ENCODE measurements around the gene SPDYE5. TPM values are rescaled to one million over a fixed set of nuclear protein-coding genes. Genes with fewer than 3 reads are reported as not detected.
A peak's percentile ranks its signal among the peaks of the same experiment; 100 is the strongest.

SPDYE5 gene
- total and polyA plus RNA-seq, 9 of the 15 experiments (the other 6 are each of a cell fraction or from before 2014, with no cell fraction given): 0.07 to 0.28 (median 0.13) TPM; not detected in 6

DNA sequence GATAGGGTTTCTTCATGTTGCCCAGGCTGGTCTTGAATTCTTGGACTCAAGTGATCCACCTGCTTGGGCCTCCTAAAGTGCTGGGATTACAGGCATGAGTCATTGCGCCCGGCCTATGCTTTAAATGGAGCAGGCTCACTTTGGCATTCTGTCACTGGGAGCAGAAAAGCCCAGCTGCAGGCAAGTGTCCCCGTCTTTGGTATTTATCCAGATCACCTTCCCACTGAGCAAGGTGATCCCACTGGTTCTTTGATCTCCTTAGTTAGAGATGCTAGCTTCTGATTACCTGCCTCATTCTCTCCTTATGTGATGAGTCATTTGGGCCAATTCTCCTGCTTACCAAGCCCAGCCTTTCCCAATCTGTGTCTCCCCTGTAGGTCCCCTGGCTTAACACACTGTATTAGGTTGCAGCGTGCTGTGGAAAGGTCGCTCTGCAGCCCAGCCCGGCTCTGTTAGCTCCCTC is 39.3 kb downstream of the SPDYE5 start:
- Histone ChIP-seq H3K9me1 (ENCODE audit: control insufficient read depth, insufficient read depth, low read length) (no peaks in the 10 kb centered on the region), H3K36me3 (ENCODE audit: control insufficient read depth, insufficient read depth, low read length) (peaks cover 3% of the 10 kb centered on the region; the same call in 2 of the 3 replicates), H3K9me3 (replicated peaks; ENCODE audit: control insufficient read depth, insufficient read depth, low read depth, low read length) (no peaks in the 10 kb centered on the region), H3K4me1 (replicated peaks in 1 of 2; ENCODE audit: control insufficient read depth in 2 of 2, insufficient read depth in 2 of 2, low read length in 2 of 2) (peaks cover 11 to 28% of the 10 kb centered on the region in 2 experiments), H3K27me3 (ENCODE audit: control insufficient read depth in 2 of 2, insufficient read depth in 2 of 2, low read length in 2 of 2) (no peaks in the 10 kb centered on the region), H3K4me3 (no peak overlapping the region), H3K79me2 (ENCODE audit: control insufficient read depth, insufficient read depth, low read length) (peaks cover 16% of the 10 kb centered on the region), H3K9ac (ENCODE audit: insufficient read depth in 1 of 2, low read depth in 2 of 2, low read length in 2 of 2) (peak overlapping the region in 1 of 2 experiments; percentile 47; a peak in 1 of 4 replicates), H2AFZ (ENCODE audit: low read depth, low read length) (no peak overlapping the region), H3K27ac (ENCODE audit: extremely low read depth, low read depth, low read length) (no peak overlapping the region), H3K4me2 (ENCODE audit: insufficient read depth, low read length) (no peak overlapping the region), H4K20me1 (replicated peaks; ENCODE audit: control insufficient read depth, insufficient read depth, low read length) (no peaks in the 10 kb centered on the region; the same call in 1 of the 2 replicates)
- intact Hi-C loops (cut with micrococcal nuclease): loop anchor here (5.0 kb wide), 1 partner anchor 111 kb away; no protein-coding TSS in a partner anchor
- FAIRE-seq: no peak
- WGBS (ENCODE audit: insufficient coverage, low coverage, missing lambda C conversion rate): 34% methylated on average over 6 of the region's 6 CpGs
- no peak for ATAC-seq
- in situ Hi-C loops (cut with MboI): no loop called here
- POLR2A ChIA-PET: interaction anchor here (0.7 to 1.0 kb wide), 3 partner anchors 132 to 208 kb away, joined by 3 read pairs; no protein-coding TSS in a partner anchor
- DNase-seq (ENCODE audit: extremely low read depth in 1 of 4, low spot score in 3 of 4): peak in 2 of 4 experiments; percentile 34 to 35
- no TSS peak for BruUV-seq (replicated peaks)
- CTCF ChIA-PET (ENCODE audit: low intra/inter-chr PET ratio): interaction anchor here (0.7 kb wide), 1 partner anchor 249 kb away, joined by 3 read pairs; no protein-coding TSS in a partner anchor
- TF ChIP-seq RAD51 (IDR thresholded peaks at IDR 0.05; ENCODE audit: borderline replicate concordance, low read depth) (no peak), BACH1 (tag; IDR thresholded peaks at IDR 0.05) (no peak), CXXC5 (CRISPR knock-in tag; IDR thresholded peaks at IDR 0.05) (no peak), MCM7 (IDR thresholded peaks at IDR 0.05) (no peak), SMAD1 (IDR thresholded peaks at IDR 0.05; ENCODE audit: low read depth, low read length, partially characterized antibody) (no peak), FOXP1 (CRISPR knock-in tag; IDR thresholded peaks at IDR 0.05) (no peak), FOSL1 (tag; conservative IDR thresholded peaks at IDR 0.05) (peak; percentile 65), SMARCE1 (IDR thresholded peaks at IDR 0.05) (0 out of 2 replicates have a peak, but pooled peaks have one; percentile 16), JUND (IDR thresholded peaks at IDR 0.05; ENCODE audit: borderline replicate concordance, low read depth, low read length) (peak; percentile 34; the same call in 1 of the 2 replicates), JUND (tag; IDR thresholded peaks at IDR 0.05; ENCODE audit: borderline replicate concordance, low read depth, low read length) (peak; percentile 71; the same call in 2 of the 3 replicates), ZNF3 (CRISPR knock-in tag; IDR thresholded peaks at IDR 0.05) (no peak), SREBF2 (CRISPR knock-in tag; IDR thresholded peaks at IDR 0.05) (no peak), CBFB (CRISPR knock-in tag; IDR thresholded peaks at IDR 0.05) (no peak), ZNF232 (CRISPR knock-in tag; IDR thresholded peaks at IDR 0.05) (no peak), XRCC5 (IDR thresholded peaks at IDR 0.05; ENCODE audit: low read depth, low read length) (no peak)
- TF ChIP-seq, protein P1, sequence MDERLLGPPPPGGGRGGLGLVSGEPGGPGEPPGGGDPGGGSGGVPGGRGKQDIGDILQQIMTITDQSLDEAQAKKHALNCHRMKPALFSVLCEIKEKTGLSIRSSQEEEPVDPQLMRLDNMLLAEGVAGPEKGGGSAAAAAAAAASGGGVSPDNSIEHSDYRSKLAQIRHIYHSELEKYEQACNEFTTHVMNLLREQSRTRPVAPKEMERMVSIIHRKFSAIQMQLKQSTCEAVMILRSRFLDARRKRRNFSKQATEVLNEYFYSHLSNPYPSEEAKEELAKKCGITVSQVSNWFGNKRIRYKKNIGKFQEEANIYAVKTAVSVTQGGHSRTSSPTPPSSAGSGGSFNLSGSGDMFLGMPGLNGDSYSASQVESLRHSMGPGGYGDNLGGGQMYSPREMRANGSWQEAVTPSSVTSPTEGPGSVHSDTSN (CRISPR knock-in tag; IDR thresholded peaks at IDR 0.05; ENCODE audit: low read depth): no peak
- TF ChIP-seq, protein P1 (tag; conservative IDR thresholded peaks at IDR 0.05; ENCODE audit: low read depth): no peak
- TF ChIP-seq, protein P2, sequence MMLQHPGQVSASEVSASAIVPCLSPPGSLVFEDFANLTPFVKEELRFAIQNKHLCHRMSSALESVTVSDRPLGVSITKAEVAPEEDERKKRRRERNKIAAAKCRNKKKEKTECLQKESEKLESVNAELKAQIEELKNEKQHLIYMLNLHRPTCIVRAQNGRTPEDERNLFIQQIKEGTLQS (IDR thresholded peaks at IDR 0.05): peak; percentile 83
- TF ChIP-seq, protein P2 (CRISPR knock-in tag; conservative IDR thresholded peaks at IDR 0.05): no peak
- TF ChIP-seq, protein P3, sequence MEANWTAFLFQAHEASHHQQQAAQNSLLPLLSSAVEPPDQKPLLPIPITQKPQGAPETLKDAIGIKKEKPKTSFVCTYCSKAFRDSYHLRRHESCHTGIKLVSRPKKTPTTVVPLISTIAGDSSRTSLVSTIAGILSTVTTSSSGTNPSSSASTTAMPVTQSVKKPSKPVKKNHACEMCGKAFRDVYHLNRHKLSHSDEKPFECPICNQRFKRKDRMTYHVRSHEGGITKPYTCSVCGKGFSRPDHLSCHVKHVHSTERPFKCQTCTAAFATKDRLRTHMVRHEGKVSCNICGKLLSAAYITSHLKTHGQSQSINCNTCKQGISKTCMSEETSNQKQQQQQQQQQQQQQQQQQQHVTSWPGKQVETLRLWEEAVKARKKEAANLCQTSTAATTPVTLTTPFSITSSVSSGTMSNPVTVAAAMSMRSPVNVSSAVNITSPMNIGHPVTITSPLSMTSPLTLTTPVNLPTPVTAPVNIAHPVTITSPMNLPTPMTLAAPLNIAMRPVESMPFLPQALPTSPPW (CRISPR knock-in tag; IDR thresholded peaks at IDR 0.05): no peak

All from K562 (cell line).